SK-N-SH treated with all-trans-retinoic acid at 6 μM for 48 hours (cell line): Measurements from ENCODE around the gene GBGT1.

Experiments
- ATAC-seq: fragments of 200-7000 bp; cut with Tn5 transposase; 3 replicates; pipeline ENCODE4 v1.9.1; 2020; ENCODE audit warnings: mild to moderate bottlenecking, moderate library complexity
- ARNTL ChIP-seq: fragments of 450-650 bp; formaldehyde crosslinking; IDR thresholded peaks from 2 replicates; pipeline ENCODE4 v1.5.0; 2020; ENCODE audit warnings: low read depth, mild to moderate bottlenecking, moderate library complexity, borderline replicate concordance
- BACH2 ChIP-seq: fragments of 250-450 bp; sonication (Bioruptor Pico); IDR thresholded peaks from 2 replicates; pipeline ENCODE4 v1.9.0; 2021; ENCODE audit warnings: mild to moderate bottlenecking, borderline replicate concordance
- CSDC2 ChIP-seq: fragments of 250-450 bp; sonication (Bioruptor Pico); IDR thresholded peaks from 2 replicates; pipeline ENCODE4 v1.5.0; 2020; ENCODE audit warnings: mild to moderate bottlenecking, moderate library complexity
- ESRRG ChIP-seq: fragments of 250-450 bp; sonication (Bioruptor Pico); IDR thresholded peaks from 2 replicates; pipeline ENCODE4 v1.6.1; 2021; ENCODE audit warnings: mild to moderate bottlenecking
- GLIS3 ChIP-seq: fragments of 250-450 bp; sonication (Bioruptor Pico); IDR thresholded peaks from 2 replicates; pipeline ENCODE4 v1.5.0; 2020; ENCODE audit warnings: mild to moderate bottlenecking, moderate library complexity
- ISL1 ChIP-seq: fragments of 250-450 bp; sonication (Bioruptor Pico); IDR thresholded peaks from 2 replicates; pipeline ENCODE4 v2.1.2; 2022; ENCODE audit warnings: mild to moderate bottlenecking, moderate library complexity
- OSR1 ChIP-seq: fragments of 250-450 bp; sonication (Bioruptor Pico); IDR thresholded peaks from 2 replicates; pipeline ENCODE4 v1.8.0; 2022; ENCODE audit warnings: moderate library complexity, mild to moderate bottlenecking, inconsistent platforms
- PPARA ChIP-seq: fragments of 250-450 bp; sonication (Bioruptor Pico); IDR thresholded peaks from 2 replicates; pipeline ENCODE4 v1.5.0; 2020; ENCODE audit warnings: mild to moderate bottlenecking, borderline replicate concordance
- RARB ChIP-seq: fragments of 250-450 bp; sonication (Bioruptor Pico); IDR thresholded peaks from 2 replicates; pipeline ENCODE4 v1.8.0; 2021; ENCODE audit warnings: mild to moderate bottlenecking, moderate library complexity
- SNAI2 ChIP-seq: fragments of 250-450 bp; sonication (Bioruptor Pico); IDR thresholded peaks from 2 replicates; pipeline ENCODE4 v1.5.0; 2020; ENCODE audit warnings: mild to moderate bottlenecking, moderate library complexity
- TCF4 ChIP-seq: fragments of 250-450 bp; sonication (Bioruptor Pico); IDR thresholded peaks from 2 replicates; pipeline ENCODE4 v1.8.0; 2021; ENCODE audit warnings: mild to moderate bottlenecking, moderate library complexity, borderline replicate concordance
- TOX ChIP-seq: fragments of 250-450 bp; sonication (Bioruptor Pico); IDR thresholded peaks from 2 replicates; pipeline ENCODE4 v1.8.0; 2021; ENCODE audit warnings: mild to moderate bottlenecking, moderate library complexity, borderline replicate concordance
- ZC3H10 ChIP-seq: fragments of 250-450 bp; sonication (Bioruptor Pico); IDR thresholded peaks from 2 replicates; pipeline ENCODE4 v1.5.1; 2021; ENCODE audit warnings: mild to moderate bottlenecking, moderate library complexity
- ZFP3 ChIP-seq: fragments of 250-450 bp; sonication (Bioruptor Pico); IDR thresholded peaks from 2 replicates; pipeline ENCODE4 v1.5.0; 2020; ENCODE audit warnings: mild to moderate bottlenecking, moderate library complexity
- ZNF565 ChIP-seq: fragments of 450-650 bp; formaldehyde crosslinking; conservative IDR thresholded peaks from 2 replicates; pipeline ENCODE4 v1.5.0; 2020; ENCODE audit warnings: low read depth, mild to moderate bottlenecking, moderate library complexity
- ZNF70 ChIP-seq: fragments of 450-650 bp; formaldehyde crosslinking; IDR thresholded peaks from 2 replicates; pipeline ENCODE4 v1.5.0; 2020; ENCODE audit warnings: mild to moderate bottlenecking, moderate library complexity
- ZNF8 ChIP-seq: fragments of 450-650 bp; formaldehyde crosslinking; IDR thresholded peaks from 2 replicates; pipeline ENCODE4 v1.5.0; 2020; ENCODE audit warnings: mild to moderate bottlenecking, moderate library complexity
- TF ChIP-seq, protein P1 (sequence below): fragments of 250-450 bp; sonication (Bioruptor Pico); IDR thresholded peaks from 2 replicates; pipeline ENCODE4 v1.8.0; 2020; ENCODE audit warnings: mild to moderate bottlenecking, moderate library complexity, borderline replicate concordance
- TF ChIP-seq, protein P2 (sequence below): fragments of 250-450 bp; sonication (Bioruptor Pico); IDR thresholded peaks from 2 replicates; pipeline ENCODE4 v1.5.1; 2020; ENCODE audit warnings: low read depth, mild to moderate bottlenecking, moderate library complexity
- TF ChIP-seq, protein P3 (sequence below): fragments of 250-450 bp; sonication (Bioruptor Pico); IDR thresholded peaks from 2 replicates; pipeline ENCODE4 v1.5.0; 2020; ENCODE audit warnings: mild to moderate bottlenecking, moderate library complexity
- TF ChIP-seq, protein P4 (sequence below): fragments of 250-450 bp; sonication (Bioruptor Pico); IDR thresholded peaks from 2 replicates; pipeline ENCODE4 v1.8.0; 2021; ENCODE audit warnings: low read depth, mild to moderate bottlenecking, moderate library complexity, borderline replicate concordance
- TF ChIP-seq, protein P5 (sequence below): fragments of 250-450 bp; sonication (Bioruptor Pico); IDR thresholded peaks from 2 replicates; pipeline ENCODE4 v1.5.1; 2021; ENCODE audit warnings: mild to moderate bottlenecking, moderate library complexity

GBGT1 gene

DNA sequence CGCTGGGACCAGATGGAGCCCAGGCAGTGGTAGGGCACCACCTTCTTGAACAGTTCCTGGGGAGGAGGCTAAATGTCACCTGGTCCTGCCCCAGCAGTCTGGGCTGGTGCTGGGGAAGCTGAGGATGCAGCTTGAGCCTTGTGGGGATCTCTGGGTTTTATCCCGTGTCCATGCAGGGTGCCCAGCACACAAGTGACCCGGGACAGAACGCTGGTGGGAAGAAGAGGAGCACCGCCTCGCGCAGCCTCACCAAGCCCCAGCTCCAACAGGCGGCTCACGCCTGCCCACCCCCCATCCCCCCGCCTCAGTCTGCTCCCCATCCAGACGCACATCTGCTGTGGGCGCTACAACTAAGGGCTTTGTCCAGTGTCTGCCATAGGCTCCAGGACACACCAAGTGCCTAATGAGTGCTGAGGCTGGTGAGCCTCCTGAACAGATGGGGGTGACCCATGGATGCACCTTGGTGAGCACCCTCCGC, 56.4 kb downstream of the GBGT1 start:
- TF ChIP-seq ARNTL (no peak), SNAI2 (CRISPR knock-in tag) (no peak), TOX (CRISPR knock-in tag) (no peak), ZNF70 (CRISPR knock-in tag) (no peak), ZNF8 (CRISPR knock-in tag) (no peak), PPARA (no peak), ZC3H10 (no peak), TCF4 (CRISPR knock-in tag) (no peak), GLIS3 (no peak), ZNF565 (CRISPR knock-in tag) (no peak), ZFP3 (no peak), CSDC2 (no peak), RARB (CRISPR knock-in tag) (no peak)
- TF ChIP-seq, protein P1, sequence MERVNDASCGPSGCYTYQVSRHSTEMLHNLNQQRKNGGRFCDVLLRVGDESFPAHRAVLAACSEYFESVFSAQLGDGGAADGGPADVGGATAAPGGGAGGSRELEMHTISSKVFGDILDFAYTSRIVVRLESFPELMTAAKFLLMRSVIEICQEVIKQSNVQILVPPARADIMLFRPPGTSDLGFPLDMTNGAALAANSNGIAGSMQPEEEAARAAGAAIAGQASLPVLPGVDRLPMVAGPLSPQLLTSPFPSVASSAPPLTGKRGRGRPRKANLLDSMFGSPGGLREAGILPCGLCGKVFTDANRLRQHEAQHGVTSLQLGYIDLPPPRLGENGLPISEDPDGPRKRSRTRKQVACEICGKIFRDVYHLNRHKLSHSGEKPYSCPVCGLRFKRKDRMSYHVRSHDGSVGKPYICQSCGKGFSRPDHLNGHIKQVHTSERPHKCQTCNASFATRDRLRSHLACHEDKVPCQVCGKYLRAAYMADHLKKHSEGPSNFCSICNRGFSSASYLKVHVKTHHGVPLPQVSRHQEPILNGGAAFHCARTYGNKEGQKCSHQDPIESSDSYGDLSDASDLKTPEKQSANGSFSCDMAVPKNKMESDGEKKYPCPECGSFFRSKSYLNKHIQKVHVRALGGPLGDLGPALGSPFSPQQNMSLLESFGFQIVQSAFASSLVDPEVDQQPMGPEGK = no peak
- TF ChIP-seq, protein P2, sequence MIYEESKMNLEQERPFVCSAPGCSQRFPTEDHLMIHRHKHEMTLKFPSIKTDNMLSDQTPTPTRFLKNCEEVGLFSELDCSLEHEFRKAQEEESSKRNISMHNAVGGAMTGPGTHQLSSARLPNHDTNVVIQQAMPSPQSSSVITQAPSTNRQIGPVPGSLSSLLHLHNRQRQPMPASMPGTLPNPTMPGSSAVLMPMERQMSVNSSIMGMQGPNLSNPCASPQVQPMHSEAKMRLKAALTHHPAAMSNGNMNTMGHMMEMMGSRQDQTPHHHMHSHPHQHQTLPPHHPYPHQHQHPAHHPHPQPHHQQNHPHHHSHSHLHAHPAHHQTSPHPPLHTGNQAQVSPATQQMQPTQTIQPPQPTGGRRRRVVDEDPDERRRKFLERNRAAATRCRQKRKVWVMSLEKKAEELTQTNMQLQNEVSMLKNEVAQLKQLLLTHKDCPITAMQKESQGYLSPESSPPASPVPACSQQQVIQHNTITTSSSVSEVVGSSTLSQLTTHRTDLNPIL (CRISPR knock-in tag) = no peak
- TF ChIP-seq, protein P3, sequence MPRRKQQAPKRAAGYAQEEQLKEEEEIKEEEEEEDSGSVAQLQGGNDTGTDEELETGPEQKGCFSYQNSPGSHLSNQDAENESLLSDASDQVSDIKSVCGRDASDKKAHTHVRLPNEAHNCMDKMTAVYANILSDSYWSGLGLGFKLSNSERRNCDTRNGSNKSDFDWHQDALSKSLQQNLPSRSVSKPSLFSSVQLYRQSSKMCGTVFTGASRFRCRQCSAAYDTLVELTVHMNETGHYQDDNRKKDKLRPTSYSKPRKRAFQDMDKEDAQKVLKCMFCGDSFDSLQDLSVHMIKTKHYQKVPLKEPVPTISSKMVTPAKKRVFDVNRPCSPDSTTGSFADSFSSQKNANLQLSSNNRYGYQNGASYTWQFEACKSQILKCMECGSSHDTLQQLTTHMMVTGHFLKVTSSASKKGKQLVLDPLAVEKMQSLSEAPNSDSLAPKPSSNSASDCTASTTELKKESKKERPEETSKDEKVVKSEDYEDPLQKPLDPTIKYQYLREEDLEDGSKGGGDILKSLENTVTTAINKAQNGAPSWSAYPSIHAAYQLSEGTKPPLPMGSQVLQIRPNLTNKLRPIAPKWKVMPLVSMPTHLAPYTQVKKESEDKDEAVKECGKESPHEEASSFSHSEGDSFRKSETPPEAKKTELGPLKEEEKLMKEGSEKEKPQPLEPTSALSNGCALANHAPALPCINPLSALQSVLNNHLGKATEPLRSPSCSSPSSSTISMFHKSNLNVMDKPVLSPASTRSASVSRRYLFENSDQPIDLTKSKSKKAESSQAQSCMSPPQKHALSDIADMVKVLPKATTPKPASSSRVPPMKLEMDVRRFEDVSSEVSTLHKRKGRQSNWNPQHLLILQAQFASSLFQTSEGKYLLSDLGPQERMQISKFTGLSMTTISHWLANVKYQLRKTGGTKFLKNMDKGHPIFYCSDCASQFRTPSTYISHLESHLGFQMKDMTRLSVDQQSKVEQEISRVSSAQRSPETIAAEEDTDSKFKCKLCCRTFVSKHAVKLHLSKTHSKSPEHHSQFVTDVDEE (CRISPR knock-in tag) = no peak
- TF ChIP-seq, protein P4, sequence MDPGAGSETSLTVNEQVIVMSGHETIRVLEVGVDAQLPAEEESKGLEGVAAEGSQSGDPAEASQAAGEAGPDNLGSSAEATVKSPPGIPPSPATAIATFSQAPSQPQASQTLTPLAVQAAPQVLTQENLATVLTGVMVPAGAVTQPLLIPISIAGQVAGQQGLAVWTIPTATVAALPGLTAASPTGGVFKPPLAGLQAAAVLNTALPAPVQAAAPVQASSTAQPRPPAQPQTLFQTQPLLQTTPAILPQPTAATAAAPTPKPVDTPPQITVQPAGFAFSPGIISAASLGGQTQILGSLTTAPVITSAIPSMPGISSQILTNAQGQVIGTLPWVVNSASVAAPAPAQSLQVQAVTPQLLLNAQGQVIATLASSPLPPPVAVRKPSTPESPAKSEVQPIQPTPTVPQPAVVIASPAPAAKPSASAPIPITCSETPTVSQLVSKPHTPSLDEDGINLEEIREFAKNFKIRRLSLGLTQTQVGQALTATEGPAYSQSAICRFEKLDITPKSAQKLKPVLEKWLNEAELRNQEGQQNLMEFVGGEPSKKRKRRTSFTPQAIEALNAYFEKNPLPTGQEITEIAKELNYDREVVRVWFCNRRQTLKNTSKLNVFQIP (CRISPR knock-in tag) = no peak
- ATAC-seq = no peak

DNA sequence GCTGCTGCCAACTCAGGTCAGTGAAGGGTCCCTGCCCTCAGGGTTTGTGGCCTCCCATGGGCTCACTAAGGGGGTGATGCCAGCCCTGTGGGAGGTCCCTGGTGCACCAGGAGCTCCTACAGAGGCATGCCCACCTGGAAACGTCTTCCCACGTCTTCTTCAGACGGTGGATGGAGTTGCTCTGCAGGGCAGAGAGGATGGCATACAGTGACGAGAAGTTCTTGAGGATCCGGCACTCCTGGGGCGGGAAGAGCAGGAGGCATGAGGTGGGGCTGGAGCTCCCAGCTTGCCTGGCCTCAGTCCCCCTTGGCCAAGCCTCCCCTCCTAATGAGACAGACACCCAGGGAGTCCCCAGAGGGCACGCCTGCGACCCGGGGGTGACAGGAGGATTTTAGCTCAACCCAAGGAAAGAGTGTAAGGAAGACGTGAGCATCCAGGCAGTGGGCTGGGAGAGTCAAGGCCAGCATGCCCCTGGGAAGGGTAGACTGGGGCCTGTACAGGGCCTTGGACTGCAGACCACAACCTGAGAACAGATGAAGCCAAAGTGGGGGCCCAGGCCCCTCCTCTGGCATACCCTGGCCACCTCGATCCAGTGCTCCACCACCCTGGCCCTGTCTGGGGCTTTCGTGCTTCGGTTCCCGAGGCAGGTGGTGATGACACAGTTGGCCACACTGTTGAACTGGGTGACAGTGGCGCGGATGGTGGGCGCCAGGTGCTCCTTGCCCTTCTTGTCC, 57.0 kb downstream of the GBGT1 start:
- TF ChIP-seq, protein P2 (CRISPR knock-in tag) = no peak
- TF ChIP-seq ZNF70 (CRISPR knock-in tag) (no peak), ISL1 (CRISPR knock-in tag) (no peak), TOX (CRISPR knock-in tag) (no peak), RARB (CRISPR knock-in tag) (no peak), ZFP3 (no peak), TCF4 (CRISPR knock-in tag) (no peak), SNAI2 (CRISPR knock-in tag) (no peak), ZNF565 (CRISPR knock-in tag) (no peak), OSR1 (CRISPR knock-in tag) (no peak), CSDC2 (no peak), BACH2 (no peak), ESRRG (CRISPR knock-in tag) (no peak)
- TF ChIP-seq, protein P3 (CRISPR knock-in tag) = no peak
- TF ChIP-seq, protein P4 (CRISPR knock-in tag) = no peak
- TF ChIP-seq, protein P5, sequence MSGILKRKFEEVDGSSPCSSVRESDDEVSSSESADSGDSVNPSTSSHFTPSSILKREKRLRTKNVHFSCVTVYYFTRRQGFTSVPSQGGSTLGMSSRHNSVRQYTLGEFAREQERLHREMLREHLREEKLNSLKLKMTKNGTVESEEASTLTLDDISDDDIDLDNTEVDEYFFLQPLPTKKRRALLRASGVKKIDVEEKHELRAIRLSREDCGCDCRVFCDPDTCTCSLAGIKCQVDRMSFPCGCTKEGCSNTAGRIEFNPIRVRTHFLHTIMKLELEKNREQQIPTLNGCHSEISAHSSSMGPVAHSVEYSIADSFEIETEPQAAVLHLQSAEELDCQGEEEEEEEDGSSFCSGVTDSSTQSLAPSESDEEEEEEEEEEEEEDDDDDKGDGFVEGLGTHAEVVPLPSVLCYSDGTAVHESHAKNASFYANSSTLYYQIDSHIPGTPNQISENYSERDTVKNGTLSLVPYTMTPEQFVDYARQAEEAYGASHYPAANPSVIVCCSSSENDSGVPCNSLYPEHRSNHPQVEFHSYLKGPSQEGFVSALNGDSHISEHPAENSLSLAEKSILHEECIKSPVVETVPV (CRISPR knock-in tag) = no peak
- TF ChIP-seq, all 23 proteins: peak for 0
- ATAC-seq = no peak
